Measurements from ENCODE around the gene MB21D2. TPM values are rescaled to one million over a fixed set of nuclear protein-coding genes. Genes with fewer than 3 reads are reported as not detected.

The MB21D2 gene
- total RNA-seq, 4 donors from 2014 or later, result 5.0 to 21.8 (median 11.9) TPM

DNA sequence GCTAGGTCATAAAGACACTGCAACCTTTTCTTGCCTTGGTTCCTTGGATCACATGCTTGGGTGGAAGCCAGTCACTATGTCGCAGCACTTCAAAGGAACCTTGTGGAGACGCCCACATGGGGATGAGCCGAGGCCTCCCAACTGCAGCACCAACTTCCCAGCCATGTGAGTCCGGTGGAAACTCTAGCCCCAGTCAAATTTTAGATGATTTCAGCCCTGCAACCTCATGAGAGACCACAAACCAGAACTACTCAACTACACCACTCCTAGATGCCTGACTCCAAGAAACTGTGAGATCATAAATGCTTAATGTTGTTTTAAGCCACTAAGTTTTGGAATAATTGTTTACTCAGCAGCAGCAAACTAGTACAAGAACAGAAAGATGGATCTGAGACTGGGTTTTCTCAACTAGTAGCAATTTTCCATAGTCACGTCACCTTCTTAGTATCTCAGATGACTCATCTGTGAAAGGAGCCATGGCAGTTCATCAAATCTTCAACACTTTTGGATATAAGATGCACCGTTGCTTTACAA is 86.5 kb downstream of the MB21D2 start:
- no peak for DNase-seq
- Histone ChIP-seq H3K36me3 (no peaks in the 10 kb centered on the region), H3K27ac (peak overlapping the region; percentile 80 to 91), H3K4me3 (no peak overlapping the region), H3K27me3 (no peaks in the 10 kb centered on the region), H3K4me1 (peaks cover 4 to 27% of the 10 kb centered on the region in 2 donors), H3K9me3 (no peaks in the 10 kb centered on the region)
- TF ChIP-seq POLR2A (IDR thresholded peaks at IDR 0.05), result no peak
- TF ChIP-seq, protein P1, sequence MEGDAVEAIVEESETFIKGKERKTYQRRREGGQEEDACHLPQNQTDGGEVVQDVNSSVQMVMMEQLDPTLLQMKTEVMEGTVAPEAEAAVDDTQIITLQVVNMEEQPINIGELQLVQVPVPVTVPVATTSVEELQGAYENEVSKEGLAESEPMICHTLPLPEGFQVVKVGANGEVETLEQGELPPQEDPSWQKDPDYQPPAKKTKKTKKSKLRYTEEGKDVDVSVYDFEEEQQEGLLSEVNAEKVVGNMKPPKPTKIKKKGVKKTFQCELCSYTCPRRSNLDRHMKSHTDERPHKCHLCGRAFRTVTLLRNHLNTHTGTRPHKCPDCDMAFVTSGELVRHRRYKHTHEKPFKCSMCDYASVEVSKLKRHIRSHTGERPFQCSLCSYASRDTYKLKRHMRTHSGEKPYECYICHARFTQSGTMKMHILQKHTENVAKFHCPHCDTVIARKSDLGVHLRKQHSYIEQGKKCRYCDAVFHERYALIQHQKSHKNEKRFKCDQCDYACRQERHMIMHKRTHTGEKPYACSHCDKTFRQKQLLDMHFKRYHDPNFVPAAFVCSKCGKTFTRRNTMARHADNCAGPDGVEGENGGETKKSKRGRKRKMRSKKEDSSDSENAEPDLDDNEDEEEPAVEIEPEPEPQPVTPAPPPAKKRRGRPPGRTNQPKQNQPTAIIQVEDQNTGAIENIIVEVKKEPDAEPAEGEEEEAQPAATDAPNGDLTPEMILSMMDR (IDR thresholded peaks at IDR 0.05), result no peak
- intact Hi-C loops (cut with DNase I; ENCODE audit: low total_unique reads), result loop anchor here (10.0 kb wide), 1 partner anchor 84 kb away; the partner anchor contains the start of gene MB21D2

DNA sequence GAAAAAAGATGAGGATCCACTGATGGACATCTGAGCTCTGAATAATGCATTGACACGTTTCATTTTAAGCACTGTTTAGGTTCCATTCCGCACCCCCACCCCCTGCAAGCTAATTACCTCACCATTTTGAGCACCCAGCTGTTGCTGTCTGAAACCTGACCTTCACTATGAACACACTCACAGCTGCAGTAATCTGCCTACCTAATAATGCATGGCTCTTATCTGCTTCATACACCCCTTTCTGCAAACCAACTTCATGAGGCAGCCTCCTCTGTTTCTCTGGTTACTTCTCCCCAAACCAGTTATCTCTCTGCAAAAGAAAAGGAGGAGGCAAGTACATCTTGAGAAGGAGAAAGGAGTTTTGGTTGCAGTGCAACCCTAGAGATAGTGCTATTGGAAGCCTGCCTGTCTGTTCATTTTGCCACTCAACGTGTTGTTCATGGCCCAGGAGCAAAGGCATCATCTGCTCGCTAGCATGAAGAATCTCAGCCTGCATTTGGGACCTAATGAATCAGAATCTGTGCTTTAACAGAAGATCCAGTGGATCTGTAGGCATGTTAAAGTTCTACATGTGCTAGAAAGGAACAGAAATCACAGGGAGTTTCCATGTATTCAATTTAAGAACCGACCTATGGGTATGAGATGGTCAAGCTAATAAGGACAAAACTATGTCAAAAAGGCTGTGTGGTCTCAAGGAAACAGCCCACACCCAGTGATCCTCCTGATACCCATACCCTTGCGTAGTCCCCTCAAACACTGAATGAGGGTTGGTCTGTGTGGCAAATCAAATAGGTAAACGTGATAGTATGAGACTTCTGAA is 87.2 kb downstream of the MB21D2 start:
- H3K4me3 ChIP-seq, result no peak overlapping the region
- H3K4me1 ChIP-seq, result peaks cover 4 to 21% of the 10 kb centered on the region in 2 donors
- H3K36me3 ChIP-seq, result no peaks in the 10 kb centered on the region
- no peaks in the 10 kb centered on the region for H3K27me3 ChIP-seq
- H3K27ac ChIP-seq, result peak overlapping the region; percentile 80 to 91
- intact Hi-C loops (cut with DNase I; ENCODE audit: low total_unique reads), result loop anchor here (10.0 kb wide), 1 partner anchor 84 kb away; the partner anchor contains the start of gene MB21D2
- H3K9me3 ChIP-seq, result no peaks in the 10 kb centered on the region
- no peak for TF ChIP-seq POLR2A (IDR thresholded peaks at IDR 0.05)
- TF ChIP-seq, protein P1 (IDR thresholded peaks at IDR 0.05), result no peak
- DNase-seq, result no peak

DNA sequence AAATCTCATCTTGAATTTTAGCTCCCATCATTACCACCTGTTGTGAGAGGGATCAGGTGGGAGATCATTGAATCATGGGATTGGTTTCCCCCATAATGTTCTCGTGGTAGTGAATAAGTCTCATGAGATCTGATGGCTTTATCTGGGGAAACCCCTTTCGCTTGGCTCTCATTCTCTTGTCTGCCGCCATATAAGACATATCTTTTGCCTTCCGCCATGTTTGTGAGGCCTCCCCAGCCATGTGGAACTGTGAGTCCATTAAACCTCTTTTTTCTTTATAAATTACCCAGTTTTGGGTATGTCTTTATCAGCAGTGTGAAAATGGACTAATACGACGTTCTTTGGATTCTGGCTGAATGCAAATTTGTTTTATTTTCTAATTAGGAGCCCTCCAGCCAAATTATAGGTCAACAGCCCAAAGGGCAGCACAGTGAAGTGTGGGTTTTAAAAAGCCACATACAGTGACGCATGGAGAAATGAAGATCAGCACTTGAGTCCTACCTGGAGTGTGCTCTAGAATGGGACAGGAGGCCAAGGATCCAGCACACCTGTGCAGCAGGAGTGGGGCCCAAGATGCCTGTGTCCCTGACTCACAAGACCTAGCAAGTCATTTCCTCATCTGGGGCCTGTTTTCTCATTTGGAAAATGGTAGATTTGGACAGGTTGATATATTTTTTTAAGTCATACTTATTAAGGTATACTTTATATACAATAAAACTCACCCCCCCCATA is 89.6 kb downstream of the MB21D2 start:
- Histone ChIP-seq H3K36me3 (no peaks in the 10 kb centered on the region), H3K27me3 (no peaks in the 10 kb centered on the region), H3K4me1 (peaks cover 8 to 25% of the 10 kb centered on the region in 2 donors), H3K27ac (no peak overlapping the region), H3K9me3 (no peaks in the 10 kb centered on the region), H3K4me3 (no peak overlapping the region)
- no peak for DNase-seq
- TF ChIP-seq POLR2A (IDR thresholded peaks at IDR 0.05), result no peak
- TF ChIP-seq, protein P1 (IDR thresholded peaks at IDR 0.05), result no peak
- intact Hi-C loops (cut with DNase I; ENCODE audit: low total_unique reads), result no loop called here

DNA sequence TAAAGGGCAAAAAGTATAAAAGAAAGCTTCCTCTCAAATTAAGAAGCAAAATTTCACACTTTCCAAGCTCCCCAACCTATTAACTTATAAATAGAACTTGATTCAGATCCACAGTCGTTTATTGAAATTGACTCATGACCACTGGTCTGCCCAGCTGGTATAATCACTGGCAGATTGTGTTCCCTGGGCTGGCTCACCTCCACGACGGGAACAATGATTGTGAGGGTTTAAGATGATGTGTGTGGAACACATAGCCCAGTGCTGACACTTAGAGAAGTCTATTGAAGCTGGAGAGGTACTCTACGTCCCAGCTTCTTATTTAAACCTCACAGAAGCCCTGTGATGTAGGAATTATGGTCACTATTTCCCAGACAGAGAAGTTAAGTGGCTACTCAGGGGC is 90.4 kb downstream of the MB21D2 start:
- Histone ChIP-seq H3K4me1 (peaks cover 8 to 16% of the 10 kb centered on the region in 2 donors), H3K36me3 (no peaks in the 10 kb centered on the region), H3K27me3 (no peaks in the 10 kb centered on the region), H3K4me3 (no peak overlapping the region), H3K27ac (no peak overlapping the region), H3K9me3 (no peaks in the 10 kb centered on the region)
- no peak for TF ChIP-seq POLR2A (IDR thresholded peaks at IDR 0.05)
- TF ChIP-seq, protein P1 (IDR thresholded peaks at IDR 0.05), result no peak
- intact Hi-C loops (cut with DNase I; ENCODE audit: low total_unique reads), result no loop called here
- no peak for DNase-seq
